Loucy (cell line): ENCODE results near the gene TMEM43.
"Not testable (repeated sequence)": the region's sequence is repeated elsewhere in the genome, so short reads cannot be mapped to it uniquely, and the experiment has no call there.

ENCODE experiments used
- EZH2phosphoT487 ChIP-seq: fragments of 200-600 bp; IDR thresholded peaks from 2 replicates; pipeline ENCODE4 v1.6.1; 2018; ENCODE audit warnings: antibody characterized with exemption, mild to moderate bottlenecking, moderate library complexity, borderline replicate concordance
- TF ChIP-seq, protein P1 (sequence below): fragments of 200-600 bp; sonication (generic); conservative IDR thresholded peaks from 2 replicates; pipeline ENCODE4 v1.5.1; 2014; ENCODE audit warnings: mild to moderate bottlenecking, antibody characterized with exemption, low read length

DNA sequence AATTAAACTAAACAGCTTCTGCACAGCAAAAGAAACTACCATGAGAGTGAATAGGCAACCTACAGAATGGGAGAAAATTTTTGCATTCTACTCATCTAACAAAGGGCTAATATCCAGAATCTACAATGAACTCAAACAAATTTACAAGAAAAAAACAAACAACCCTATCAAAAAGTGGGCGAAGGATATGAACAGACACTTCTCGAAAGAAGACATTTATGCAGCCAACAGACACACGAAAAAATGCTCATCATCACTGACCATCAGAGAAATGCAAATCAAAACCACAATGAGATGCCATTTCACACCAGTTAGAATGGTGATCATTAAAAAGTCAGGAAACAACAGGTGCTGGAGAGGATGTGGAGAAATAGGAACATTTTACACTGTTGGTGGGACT, 49.6 kb upstream of the TMEM43 start:
- TF ChIP-seq, protein P1, sequence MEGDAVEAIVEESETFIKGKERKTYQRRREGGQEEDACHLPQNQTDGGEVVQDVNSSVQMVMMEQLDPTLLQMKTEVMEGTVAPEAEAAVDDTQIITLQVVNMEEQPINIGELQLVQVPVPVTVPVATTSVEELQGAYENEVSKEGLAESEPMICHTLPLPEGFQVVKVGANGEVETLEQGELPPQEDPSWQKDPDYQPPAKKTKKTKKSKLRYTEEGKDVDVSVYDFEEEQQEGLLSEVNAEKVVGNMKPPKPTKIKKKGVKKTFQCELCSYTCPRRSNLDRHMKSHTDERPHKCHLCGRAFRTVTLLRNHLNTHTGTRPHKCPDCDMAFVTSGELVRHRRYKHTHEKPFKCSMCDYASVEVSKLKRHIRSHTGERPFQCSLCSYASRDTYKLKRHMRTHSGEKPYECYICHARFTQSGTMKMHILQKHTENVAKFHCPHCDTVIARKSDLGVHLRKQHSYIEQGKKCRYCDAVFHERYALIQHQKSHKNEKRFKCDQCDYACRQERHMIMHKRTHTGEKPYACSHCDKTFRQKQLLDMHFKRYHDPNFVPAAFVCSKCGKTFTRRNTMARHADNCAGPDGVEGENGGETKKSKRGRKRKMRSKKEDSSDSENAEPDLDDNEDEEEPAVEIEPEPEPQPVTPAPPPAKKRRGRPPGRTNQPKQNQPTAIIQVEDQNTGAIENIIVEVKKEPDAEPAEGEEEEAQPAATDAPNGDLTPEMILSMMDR = not testable (repeated sequence)
- not testable (repeated sequence) for TF ChIP-seq EZH2phosphoT487
